ENCODE results near the gene VPS35. TPM values are rescaled to one million over a fixed set of nuclear protein-coding genes. Genes with fewer than 3 reads are reported as not detected.

The VPS35 gene
- total RNA-seq, 4 donors from 2014 or later: 30.0 to 60.1 (median 41.4) TPM

DNA sequence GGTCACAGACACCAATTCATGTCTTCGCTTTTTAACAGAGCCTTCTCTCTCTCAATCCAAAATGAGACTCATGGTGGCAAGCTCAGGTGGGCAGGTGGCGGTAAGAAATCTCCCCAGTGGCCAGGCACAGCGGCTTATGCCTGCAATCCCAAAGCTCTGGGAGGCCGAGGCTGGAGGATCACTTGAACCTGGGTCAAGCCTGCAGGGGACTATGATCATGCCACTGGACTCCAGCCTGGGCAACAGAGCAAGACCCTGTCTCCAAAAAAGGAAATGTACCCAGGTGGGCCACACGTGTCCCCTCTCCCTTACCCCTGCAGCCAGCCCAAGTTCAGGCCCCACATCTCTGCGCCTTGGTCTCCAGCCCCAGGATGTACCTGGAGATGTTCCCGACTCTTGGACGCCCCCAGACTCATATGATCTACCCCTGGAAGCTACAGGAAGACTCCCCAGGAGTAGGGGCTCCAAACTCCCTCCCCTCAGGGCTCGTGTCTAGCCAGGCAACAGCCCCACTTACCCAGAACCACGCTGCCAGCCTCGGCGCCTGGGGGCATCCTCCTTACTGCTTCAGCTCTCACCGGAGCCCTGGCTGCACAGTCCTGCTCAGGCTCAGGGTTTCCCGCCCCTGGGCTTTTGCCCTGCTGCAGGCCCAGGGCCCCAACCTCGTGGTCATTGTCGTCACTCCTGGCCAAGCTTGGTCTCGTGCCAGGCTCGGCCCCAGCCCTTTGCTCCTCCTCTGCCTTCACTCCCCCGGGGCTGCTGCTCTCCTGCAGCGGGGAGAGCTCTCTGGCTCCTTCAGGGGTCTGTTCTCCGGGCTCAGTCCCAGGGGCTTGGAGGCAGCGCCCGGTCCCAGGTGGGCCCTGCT, 42.9 kb upstream of the VPS35 start:
- TF ChIP-seq, protein P1, sequence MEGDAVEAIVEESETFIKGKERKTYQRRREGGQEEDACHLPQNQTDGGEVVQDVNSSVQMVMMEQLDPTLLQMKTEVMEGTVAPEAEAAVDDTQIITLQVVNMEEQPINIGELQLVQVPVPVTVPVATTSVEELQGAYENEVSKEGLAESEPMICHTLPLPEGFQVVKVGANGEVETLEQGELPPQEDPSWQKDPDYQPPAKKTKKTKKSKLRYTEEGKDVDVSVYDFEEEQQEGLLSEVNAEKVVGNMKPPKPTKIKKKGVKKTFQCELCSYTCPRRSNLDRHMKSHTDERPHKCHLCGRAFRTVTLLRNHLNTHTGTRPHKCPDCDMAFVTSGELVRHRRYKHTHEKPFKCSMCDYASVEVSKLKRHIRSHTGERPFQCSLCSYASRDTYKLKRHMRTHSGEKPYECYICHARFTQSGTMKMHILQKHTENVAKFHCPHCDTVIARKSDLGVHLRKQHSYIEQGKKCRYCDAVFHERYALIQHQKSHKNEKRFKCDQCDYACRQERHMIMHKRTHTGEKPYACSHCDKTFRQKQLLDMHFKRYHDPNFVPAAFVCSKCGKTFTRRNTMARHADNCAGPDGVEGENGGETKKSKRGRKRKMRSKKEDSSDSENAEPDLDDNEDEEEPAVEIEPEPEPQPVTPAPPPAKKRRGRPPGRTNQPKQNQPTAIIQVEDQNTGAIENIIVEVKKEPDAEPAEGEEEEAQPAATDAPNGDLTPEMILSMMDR (IDR thresholded peaks at IDR 0.05 in 4 of 5, conservative IDR thresholded peaks at IDR 0.05 in 1 of 5): no peak
- TF ChIP-seq POLR2A (IDR thresholded peaks at IDR 0.05): no peak
- Histone ChIP-seq H3K36me3 (no peaks in the 10 kb centered on the region), H3K9me3 (no peaks in the 10 kb centered on the region), H3K4me1 (peaks cover 0 to 5% of the 10 kb centered on the region in 2 donors), H3K27ac (no peak overlapping the region), H3K4me3 (no peak overlapping the region), H3K27me3 (no peaks in the 10 kb centered on the region)
- in situ Hi-C loops (cut with MboI; ENCODE audit: low sequenced_read_pairs in 4 of 4): no loop called here
- DNase-seq (no peak), ATAC-seq (no peak)
- intact Hi-C loops (cut with DNase I; ENCODE audit: low total_unique reads): no loop called here

DNA sequence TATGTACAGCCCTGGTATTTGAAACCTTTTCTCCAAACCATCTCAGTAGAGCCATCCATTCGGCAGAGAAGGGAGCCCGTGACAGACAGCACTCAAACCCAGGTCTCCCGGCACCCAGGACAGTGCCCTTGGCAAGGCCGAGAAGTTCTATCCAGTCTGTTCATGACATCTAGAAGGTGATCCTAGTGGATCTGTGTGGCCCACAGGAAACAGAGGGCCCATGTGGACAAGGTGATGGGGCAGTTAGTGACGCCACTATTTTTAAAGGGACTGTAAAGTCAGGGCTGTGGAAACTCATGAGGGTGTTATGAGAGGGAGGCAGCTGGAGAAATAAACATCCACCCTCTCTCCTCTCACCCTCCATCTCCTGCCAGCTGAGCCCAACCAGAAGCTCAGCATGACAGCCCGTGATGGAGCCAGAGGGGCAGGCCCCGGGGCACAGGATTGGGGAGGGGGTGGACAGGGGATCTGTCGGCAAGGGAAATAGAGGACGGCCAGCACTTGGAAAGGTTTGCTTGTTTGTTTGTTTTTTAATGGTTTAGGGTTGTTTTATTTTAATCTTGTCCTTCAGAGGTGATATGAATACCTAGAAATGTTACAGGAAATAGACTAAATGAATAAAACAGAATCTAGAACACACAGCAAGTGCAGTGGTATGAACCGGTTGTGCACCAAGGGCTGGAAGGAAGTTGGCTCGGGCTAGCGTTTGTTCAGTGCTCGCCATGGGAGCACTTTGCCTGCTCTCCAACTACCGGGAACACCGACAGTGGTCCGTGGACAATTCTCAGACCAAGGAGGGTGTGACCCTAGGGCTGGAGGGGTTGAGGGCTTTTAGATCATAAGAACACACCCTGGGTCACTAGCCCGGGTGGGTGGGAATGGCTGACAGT, 42.1 kb upstream of the VPS35 start:
- Histone ChIP-seq H3K36me3 (no peaks in the 10 kb centered on the region), H3K4me3 (no peak overlapping the region), H3K4me1 (peaks cover 0 to 5% of the 10 kb centered on the region in 2 donors), H3K27ac (peak overlapping the region in 1 of 4 donors; percentile 46), H3K27me3 (no peaks in the 10 kb centered on the region), H3K9me3 (no peaks in the 10 kb centered on the region)
- TF ChIP-seq POLR2A (IDR thresholded peaks at IDR 0.05): no peak
- TF ChIP-seq, protein P1 (IDR thresholded peaks at IDR 0.05 in 4 of 5, conservative IDR thresholded peaks at IDR 0.05 in 1 of 5): no peak
- intact Hi-C loops (cut with DNase I; ENCODE audit: low total_unique reads) (no loop called here), in situ Hi-C loops (cut with MboI; ENCODE audit: low sequenced_read_pairs in 4 of 4) (no loop called here)
- DNase-seq: no peak
- ATAC-seq: no peak

DNA sequence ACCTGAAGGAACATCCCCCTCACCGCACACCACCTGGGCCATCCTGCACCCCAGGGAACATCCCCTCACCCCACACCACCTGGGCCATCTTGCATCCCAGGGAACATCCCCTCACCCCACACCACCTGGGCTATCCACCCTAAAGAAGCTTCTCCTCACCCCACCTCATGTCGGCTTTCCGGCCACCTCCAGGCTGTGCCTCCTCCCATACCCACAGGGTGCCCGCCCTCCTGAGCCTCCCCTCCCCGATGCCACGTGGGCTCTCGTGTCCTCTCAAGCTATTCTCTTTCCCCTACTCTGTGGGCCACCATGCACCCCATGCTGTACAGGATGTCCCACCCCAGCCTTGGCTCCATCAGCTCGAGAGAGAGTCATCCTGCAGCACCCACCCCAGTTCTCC, 41.1 kb upstream of the VPS35 start:
- H3K27ac ChIP-seq: no peak overlapping the region
- no peak for DNase-seq

DNA sequence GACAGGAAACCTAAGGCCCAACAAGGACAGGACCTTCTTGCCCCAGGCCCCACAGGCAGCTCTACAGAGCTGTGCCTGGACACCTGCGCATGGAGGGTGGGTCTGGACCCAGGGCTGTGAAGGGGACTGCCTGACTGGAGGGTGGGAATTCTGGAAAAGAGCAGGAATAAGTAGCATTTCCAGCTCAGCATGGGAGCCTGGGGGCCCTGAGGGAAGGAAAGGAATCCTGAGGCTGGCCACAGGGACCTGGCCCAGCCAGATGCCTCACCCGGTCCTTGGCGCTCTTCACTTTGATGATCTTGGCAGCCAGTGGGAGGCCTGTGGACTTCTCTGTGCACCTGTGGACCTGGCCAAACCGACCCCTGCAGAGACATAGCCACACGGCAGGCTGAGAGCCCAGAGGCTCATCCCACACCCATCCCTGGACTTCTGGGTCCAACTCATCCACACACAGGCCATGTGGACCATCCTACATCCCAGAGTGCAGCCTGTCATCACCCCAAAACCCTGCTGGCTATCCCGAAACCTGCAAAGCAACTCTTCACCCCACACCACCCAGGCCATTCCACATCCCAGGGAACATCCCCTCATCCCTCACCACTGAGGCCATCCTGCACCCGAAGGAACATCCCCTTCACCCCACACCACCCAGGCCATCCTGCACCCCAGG, 40.5 kb upstream of the VPS35 start:
- Histone ChIP-seq H3K4me1 (no peaks in the 10 kb centered on the region), H3K4me3 (no peak overlapping the region), H3K27ac (peak overlapping the region in 3 of 4 donors; percentile 20 to 74 (median 52)), H3K36me3 (no peaks in the 10 kb centered on the region), H3K27me3 (no peaks in the 10 kb centered on the region), H3K9me3 (no peaks in the 10 kb centered on the region)
- in situ Hi-C loops (cut with MboI; ENCODE audit: low sequenced_read_pairs in 4 of 4): no loop called here
- ATAC-seq: no peak
- TF ChIP-seq, protein P1 (IDR thresholded peaks at IDR 0.05 in 4 of 5, conservative IDR thresholded peaks at IDR 0.05 in 1 of 5): no peak
- TF ChIP-seq POLR2A (IDR thresholded peaks at IDR 0.05): no peak
- intact Hi-C loops (cut with DNase I; ENCODE audit: low total_unique reads): no loop called here
- DNase-seq: no peak

More for the DNA sequence above, 41.1 kb upstream of the VPS35 start:
- no peaks in the 10 kb centered on the region for H3K9me3 ChIP-seq
- no peak for TF ChIP-seq POLR2A (IDR thresholded peaks at IDR 0.05)
- TF ChIP-seq, protein P1 (IDR thresholded peaks at IDR 0.05 in 4 of 5, conservative IDR thresholded peaks at IDR 0.05 in 1 of 5): no peak
- H3K27me3 ChIP-seq: no peaks in the 10 kb centered on the region
- H3K4me3 ChIP-seq: no peak overlapping the region
- intact Hi-C loops (cut with DNase I; ENCODE audit: low total_unique reads): no loop called here
- H3K36me3 ChIP-seq: no peaks in the 10 kb centered on the region
- in situ Hi-C loops (cut with MboI; ENCODE audit: low sequenced_read_pairs in 4 of 4): no loop called here
- ATAC-seq: no peak
- no peaks in the 10 kb centered on the region for H3K4me1 ChIP-seq

All from gastrocnemius medialis (tissue), 4 donors.